Peyer's patch (tissue), 4 donors: ENCODE measurements around the gene ORC4. TPM values are rescaled to one million over a fixed set of nuclear protein-coding genes. Genes with fewer than 3 reads are reported as not detected.
"Not testable (repeated sequence)": the region's sequence is repeated elsewhere in the genome, so short reads cannot be mapped to it uniquely, and the experiment has no call there.

Experiments used
- DNase-seq, 3 donors: peaks; one replicate each; pipeline ENCODE4 v3.0.0-alpha.2; 2017 to 2019
- H3K27ac ChIP-seq, 4 donors: fragments of 200-600 bp; sonication (generic); one replicate each; pipeline ENCODE4 v1.5.1; 2016 to 2019
- H3K27me3 ChIP-seq, 2 donors: fragments of 200-600 bp; sonication (generic); one replicate each; pipeline ENCODE4 v1.5.1; 2019
- H3K36me3 ChIP-seq, 3 donors: fragments of 200-600 bp; sonication (generic); one replicate each; pipeline ENCODE4 v1.5.1; 2016 to 2019
- H3K4me1 ChIP-seq, 4 donors: fragments of 200-600 bp; sonication (generic); one replicate each; pipeline ENCODE4 v1.5.1; 2016 to 2019
- H3K4me3 ChIP-seq, 4 donors: fragments of 200-600 bp; sonication (generic); 1 replicate in 3 of 4; 2 replicates in 1 of 4; pipeline ENCODE4 v1.5.1; 2016 to 2019; ENCODE audit warnings: mild to moderate bottlenecking in 1 of 4
- H3K9me3 ChIP-seq, 4 donors: fragments of 200-600 bp; sonication (generic); one replicate each; pipeline ENCODE4 v1.5.1; 2016 to 2019; ENCODE audit warnings: mild to moderate bottlenecking in 1 of 4
- CTCF ChIP-seq, 6 experiments: fragments of 450-650 bp in 4 of 6; fragments of 200-600 bp in 2 of 6; sonication (generic) in 1 of 6; IDR thresholded peaks; one replicate each; pipeline ENCODE4 v1.5.1; 2017 to 2019; ENCODE audit warnings: antibody characterized with exemption in 6 of 6, mild to moderate bottlenecking in 3 of 6, moderate library complexity in 1 of 6
- POLR2A ChIP-seq, 2 donors: fragments of 450-650 bp; IDR thresholded peaks; one replicate each; pipeline ENCODE4 v1.5.1; 2017; ENCODE audit warnings: antibody characterized with exemption in 2 of 2, mild to moderate bottlenecking in 2 of 2, moderate library complexity in 2 of 2
- total RNA-seq, 4 donors: library from RNA; depleted of rRNA; stranded (reverse); fragments of >200 nt; gene quantifications; one replicate each; pipeline ENCODE4 v1.1.0, GENCODE V29; 2016

ORC4 gene
- total RNA-seq, 4 donors from 2014 or later = 21.4 to 31.0 (median 26.1) TPM

- no peak for DNase-seq
- H3K9me3 ChIP-seq = no peaks in the 10 kb centered on the region
- no peaks in the 10 kb centered on the region for H3K4me1 ChIP-seq
- no peaks in the 10 kb centered on the region for H3K36me3 ChIP-seq
- TF ChIP-seq CTCF (IDR thresholded peaks at IDR 0.05) = no peak
- no peak for TF ChIP-seq POLR2A (IDR thresholded peaks at IDR 0.05)
- H3K27me3 ChIP-seq = no peaks in the 10 kb centered on the region
- H3K4me3 ChIP-seq = no peak overlapping the region
- no peak overlapping the region for H3K27ac ChIP-seq
These were observed 14.1 kb downstream of the ORC4 start for GRCh38 chr2:148006249-148007007.

GRCh38 chr2:148002420-148002819, 18.1 kb downstream of the ORC4 start:
- not testable (repeated sequence) for H3K36me3 ChIP-seq, DNase-seq, H3K27me3 ChIP-seq, H3K27ac ChIP-seq, H3K4me1 ChIP-seq, H3K9me3 ChIP-seq, H3K4me3 ChIP-seq

GRCh38 chr2:148000095-148000494, 20.4 kb downstream of the ORC4 start:
- no peaks in the 10 kb centered on the region for H3K9me3 ChIP-seq
- H3K27ac ChIP-seq = no peak overlapping the region
- no peak overlapping the region for H3K4me3 ChIP-seq
- no peaks in the 10 kb centered on the region for H3K4me1 ChIP-seq
- H3K27me3 ChIP-seq = no peaks in the 10 kb centered on the region
- no peak for TF ChIP-seq POLR2A (IDR thresholded peaks at IDR 0.05)
- TF ChIP-seq CTCF (IDR thresholded peaks at IDR 0.05) = no peak
- no peak for DNase-seq
- H3K36me3 ChIP-seq = peaks cover 0 to 6% (median 0%) of the 10 kb centered on the region in 3 donors

GRCh38 chr2:147999126-147999525, 21.4 kb downstream of the ORC4 start:
- Histone ChIP-seq H3K27ac (no peak overlapping the region), H3K36me3 (peaks cover 0 to 7% (median 0%) of the 10 kb centered on the region in 3 donors), H3K27me3 (no peaks in the 10 kb centered on the region), H3K9me3 (no peaks in the 10 kb centered on the region), H3K4me1 (no peaks in the 10 kb centered on the region), H3K4me3 (no peak overlapping the region)
- no peak for DNase-seq
- TF ChIP-seq POLR2A (IDR thresholded peaks at IDR 0.05) (no peak), CTCF (IDR thresholded peaks at IDR 0.05) (no peak)

GRCh38 chr2:147998203-147998602, 22.3 kb downstream of the ORC4 start:
- peaks cover 0 to 7% (median 0%) of the 10 kb centered on the region in 3 donors for H3K36me3 ChIP-seq
- H3K4me3 ChIP-seq = no peak overlapping the region
- no peaks in the 10 kb centered on the region for H3K9me3 ChIP-seq
- TF ChIP-seq POLR2A (IDR thresholded peaks at IDR 0.05) = no peak
- TF ChIP-seq CTCF (IDR thresholded peaks at IDR 0.05) = no peak
- no peaks in the 10 kb centered on the region for H3K27me3 ChIP-seq
- no peak for DNase-seq
- no peaks in the 10 kb centered on the region for H3K4me1 ChIP-seq
- H3K27ac ChIP-seq = no peak overlapping the region

GRCh38 chr2:147996828-147997227, 23.7 kb downstream of the ORC4 start:
- TF ChIP-seq CTCF (IDR thresholded peaks at IDR 0.05) (no peak), POLR2A (IDR thresholded peaks at IDR 0.05) (no peak)
- peaks cover 0 to 7% (median 0%) of the 10 kb centered on the region in 3 donors for H3K36me3 ChIP-seq
- no peaks in the 10 kb centered on the region for H3K4me1 ChIP-seq
- DNase-seq = no peak
- no peak overlapping the region for H3K4me3 ChIP-seq
- no peak overlapping the region for H3K27ac ChIP-seq
- no peaks in the 10 kb centered on the region for H3K9me3 ChIP-seq
- no peaks in the 10 kb centered on the region for H3K27me3 ChIP-seq

GRCh38 chr2:147994965-147995364, 25.6 kb downstream of the ORC4 start:
- not testable (repeated sequence) for H3K27me3 ChIP-seq, DNase-seq, H3K9me3 ChIP-seq, H3K27ac ChIP-seq, H3K36me3 ChIP-seq, H3K4me1 ChIP-seq, H3K4me3 ChIP-seq
